T-helper 2 cell treated with Interferon-gamma antibody and Interleukin-4, amounts not matched to agents 5 μg/mL and 100 μg/mL, for 36 hours (primary cell): ENCODE results near the gene HERPUD2.

Experiments used
- DNase-seq: peaks from one replicate; pipeline ENCODE4 v3.0.0; 2021; ENCODE audit warnings: low spot score
- H3K27ac Mint-ChIP-seq: one replicate; pipeline ENCODE4 v1.8.0; 2021; ENCODE audit warnings: mild to moderate bottlenecking, mixed read lengths
- H3K27me3 Mint-ChIP-seq: one replicate; pipeline ENCODE4 v1.8.0; 2021; ENCODE audit warnings: low read depth, mixed read lengths
- H3K36me3 Mint-ChIP-seq: one replicate; pipeline ENCODE4 v1.8.0; 2021; ENCODE audit warnings: low read depth, mixed read lengths
- H3K4me1 Mint-ChIP-seq: one replicate; pipeline ENCODE4 v1.8.0; 2021; ENCODE audit warnings: low read depth, mixed read lengths
- H3K4me3 Mint-ChIP-seq: one replicate; pipeline ENCODE4 v1.8.0; 2022; ENCODE audit warnings: mild to moderate bottlenecking, moderate library complexity, mixed read lengths
- H3K9me3 Mint-ChIP-seq: one replicate; pipeline ENCODE4 v1.8.0; 2021; ENCODE audit warnings: mixed read lengths

Gene HERPUD2

GRCh38 chr7:35647171-35647574, 47.8 kb downstream of the HERPUD2 start:
- H3K4me1 Mint-ChIP-seq: peaks cover 18% of the 10 kb centered on the region
- H3K36me3 Mint-ChIP-seq: peaks cover 21% of the 10 kb centered on the region
- no peaks in the 10 kb centered on the region for H3K27me3 Mint-ChIP-seq
- no peak overlapping the region for H3K4me3 Mint-ChIP-seq
- no peak overlapping the region for H3K27ac Mint-ChIP-seq
- H3K9me3 Mint-ChIP-seq: peaks cover 1% of the 10 kb centered on the region
- no peak for DNase-seq

GRCh38 chr7:35646289-35647023, 48.5 kb downstream of the HERPUD2 start:
- Mint-ChIP-seq H3K9me3 (no peaks in the 10 kb centered on the region), H3K36me3 (peaks cover 16% of the 10 kb centered on the region), H3K27ac (no peak overlapping the region), H3K27me3 (no peaks in the 10 kb centered on the region), H3K4me1 (peaks cover 16% of the 10 kb centered on the region), H3K4me3 (no peak overlapping the region)
- DNase-seq: no peak

- no peaks in the 10 kb centered on the region for H3K9me3 Mint-ChIP-seq
- peaks cover 13% of the 10 kb centered on the region for H3K4me1 Mint-ChIP-seq
- H3K4me3 Mint-ChIP-seq: no peak overlapping the region
- no peak for DNase-seq
- H3K27ac Mint-ChIP-seq: no peak overlapping the region
- H3K36me3 Mint-ChIP-seq: peaks cover 14% of the 10 kb centered on the region
- H3K27me3 Mint-ChIP-seq: no peaks in the 10 kb centered on the region
These were observed 49.2 kb downstream of the HERPUD2 start for GRCh38 chr7:35645691-35646090.

DNA sequence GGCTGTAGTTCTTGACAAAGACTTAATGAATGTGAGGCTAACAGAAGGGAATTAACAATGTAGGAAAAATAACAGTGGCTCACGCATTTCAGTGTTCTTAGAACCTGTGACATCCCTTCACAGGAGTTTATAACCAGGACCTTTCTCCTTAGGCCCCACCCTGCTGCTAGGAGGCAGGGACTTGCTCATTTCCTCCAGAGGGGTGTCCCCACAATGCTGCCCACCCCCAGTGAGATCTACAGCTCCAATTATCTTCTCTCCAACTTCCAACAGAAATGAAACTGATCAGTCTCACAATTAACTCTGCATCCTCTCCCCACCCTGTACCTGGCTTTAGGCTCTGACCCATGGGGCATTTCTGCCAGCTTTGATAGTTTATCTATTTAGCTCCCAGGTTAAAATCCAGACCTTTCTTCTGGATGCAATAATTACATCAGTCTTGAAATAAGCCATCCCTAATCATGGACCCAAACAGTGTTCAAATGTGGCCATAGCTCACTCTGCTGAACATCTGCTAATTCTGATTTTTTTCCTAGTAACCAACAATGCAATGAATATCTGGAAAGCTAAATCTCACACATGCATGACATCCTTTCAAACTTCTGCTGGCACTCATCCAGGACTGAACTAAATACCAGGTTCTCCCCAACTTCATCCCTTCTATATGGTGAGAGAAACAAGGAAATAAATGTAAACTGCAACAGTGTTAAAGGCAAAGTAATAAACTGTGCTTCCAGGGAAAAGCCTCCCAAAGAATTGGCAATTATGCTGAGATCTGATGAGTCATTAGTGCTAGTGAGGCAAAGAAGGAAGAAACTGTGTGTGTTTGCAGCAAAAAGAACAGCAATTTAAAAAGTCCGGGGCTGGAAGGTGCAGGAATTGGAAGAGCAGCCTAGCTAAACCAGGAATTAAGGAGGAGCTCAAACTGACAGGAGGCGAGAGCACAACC, 64.6 kb downstream of the HERPUD2 start:
- no peak overlapping the region for H3K4me3 Mint-ChIP-seq
- H3K4me1 Mint-ChIP-seq: no peaks in the 10 kb centered on the region
- no peaks in the 10 kb centered on the region for H3K27me3 Mint-ChIP-seq
- no peak overlapping the region for H3K27ac Mint-ChIP-seq
- H3K9me3 Mint-ChIP-seq: no peaks in the 10 kb centered on the region
- DNase-seq: no peak
- peaks cover 21% of the 10 kb centered on the region for H3K36me3 Mint-ChIP-seq

- no peak for DNase-seq
- no peaks in the 10 kb centered on the region for H3K36me3 Mint-ChIP-seq
- no peaks in the 10 kb centered on the region for H3K9me3 Mint-ChIP-seq
- H3K27ac Mint-ChIP-seq: no peak overlapping the region
- H3K27me3 Mint-ChIP-seq: peaks cover 2% of the 10 kb centered on the region
- no peaks in the 10 kb centered on the region for H3K4me1 Mint-ChIP-seq
- H3K4me3 Mint-ChIP-seq: no peak overlapping the region
These were observed 70.4 kb downstream of the HERPUD2 start for GRCh38 chr7:35624299-35625186.

- Mint-ChIP-seq H3K4me3 (no peak overlapping the region), H3K4me1 (no peaks in the 10 kb centered on the region), H3K9me3 (no peaks in the 10 kb centered on the region), H3K27ac (no peak overlapping the region), H3K36me3 (no peaks in the 10 kb centered on the region), H3K27me3 (peaks cover 2% of the 10 kb centered on the region)
- DNase-seq: no peak
These were observed 71.6 kb downstream of the HERPUD2 start for GRCh38 chr7:35623381-35623780.

- Mint-ChIP-seq H3K27ac (no peak overlapping the region), H3K36me3 (no peaks in the 10 kb centered on the region), H3K9me3 (no peaks in the 10 kb centered on the region), H3K27me3 (peaks cover 5% of the 10 kb centered on the region), H3K4me1 (no peaks in the 10 kb centered on the region), H3K4me3 (no peak overlapping the region)
- DNase-seq: no peak
These were observed 75.1 kb downstream of the HERPUD2 start for GRCh38 chr7:35619863-35620262.

- no peak for DNase-seq
- Mint-ChIP-seq H3K4me3 (no peak overlapping the region), H3K36me3 (no peaks in the 10 kb centered on the region)
These were observed 77.9 kb downstream of the HERPUD2 start for GRCh38 chr7:35617041-35617440.

DNA sequence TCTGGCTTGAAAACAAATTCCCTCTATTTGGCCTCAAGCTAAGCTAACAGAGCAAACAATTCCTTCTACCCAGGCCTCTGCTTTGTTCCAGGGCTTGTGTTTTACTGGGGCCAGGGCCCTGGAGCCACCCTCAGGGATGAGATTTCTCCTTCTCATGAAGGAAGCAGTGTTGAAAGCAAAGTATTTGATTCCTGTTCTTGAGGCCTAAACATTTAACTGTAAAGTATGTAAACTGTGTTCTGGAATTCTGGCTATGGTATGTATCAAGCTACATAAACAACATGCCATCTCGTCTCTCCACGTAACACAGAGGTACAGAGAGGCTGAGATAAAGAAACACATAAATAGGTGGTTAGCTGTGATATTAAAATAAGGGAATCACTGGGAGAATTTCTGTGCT, 81.8 kb downstream of the HERPUD2 start:
- H3K27me3 Mint-ChIP-seq: peaks cover 3% of the 10 kb centered on the region
- no peaks in the 10 kb centered on the region for H3K4me1 Mint-ChIP-seq
- H3K27ac Mint-ChIP-seq: no peak overlapping the region
- no peaks in the 10 kb centered on the region for H3K36me3 Mint-ChIP-seq
- H3K4me3 Mint-ChIP-seq: no peak overlapping the region
- no peaks in the 10 kb centered on the region for H3K9me3 Mint-ChIP-seq
- no peak for DNase-seq

More at GRCh38 chr7:35617041-35617440, 77.9 kb downstream of the HERPUD2 start:
- peaks cover 5% of the 10 kb centered on the region for H3K27me3 Mint-ChIP-seq
- no peaks in the 10 kb centered on the region for H3K4me1 Mint-ChIP-seq
- no peak overlapping the region for H3K27ac Mint-ChIP-seq
- H3K9me3 Mint-ChIP-seq: no peaks in the 10 kb centered on the region

DNA sequence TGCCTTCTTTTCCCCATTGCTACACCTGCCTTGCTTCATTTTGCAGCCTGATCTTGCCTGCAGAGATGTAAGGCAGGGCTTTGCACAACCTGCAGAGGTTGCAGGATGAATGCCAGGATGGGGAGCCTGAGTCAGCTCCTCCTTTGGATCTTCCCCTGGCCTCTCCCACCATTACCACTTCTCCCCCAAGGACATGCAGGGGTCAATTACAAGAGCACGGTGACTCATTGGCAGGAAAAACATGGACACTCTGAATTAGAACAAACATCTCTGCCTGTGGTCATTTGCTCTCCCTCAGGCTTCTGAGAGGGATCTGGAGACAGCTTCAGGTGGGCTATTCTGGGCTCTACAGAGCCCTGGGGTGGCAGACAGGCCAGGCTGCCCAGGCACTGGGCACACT, 89.2 kb downstream of the HERPUD2 start:
- Mint-ChIP-seq H3K27me3 (peaks cover 2% of the 10 kb centered on the region), H3K27ac (no peak overlapping the region), H3K4me3 (no peak overlapping the region), H3K4me1 (no peaks in the 10 kb centered on the region), H3K9me3 (no peaks in the 10 kb centered on the region), H3K36me3 (no peaks in the 10 kb centered on the region)
- no peak for DNase-seq

- Mint-ChIP-seq H3K36me3 (no peaks in the 10 kb centered on the region), H3K4me1 (no peaks in the 10 kb centered on the region), H3K4me3 (no peak overlapping the region), H3K27ac (no peak overlapping the region), H3K9me3 (no peaks in the 10 kb centered on the region), H3K27me3 (peaks cover 2% of the 10 kb centered on the region)
- DNase-seq: no peak
These were observed 90.3 kb downstream of the HERPUD2 start for GRCh38 chr7:35604595-35604994.

- no peaks in the 10 kb centered on the region for H3K9me3 Mint-ChIP-seq
These were observed 95.3 kb downstream of the HERPUD2 start for GRCh38 chr7:35599645-35600044.

DNA sequence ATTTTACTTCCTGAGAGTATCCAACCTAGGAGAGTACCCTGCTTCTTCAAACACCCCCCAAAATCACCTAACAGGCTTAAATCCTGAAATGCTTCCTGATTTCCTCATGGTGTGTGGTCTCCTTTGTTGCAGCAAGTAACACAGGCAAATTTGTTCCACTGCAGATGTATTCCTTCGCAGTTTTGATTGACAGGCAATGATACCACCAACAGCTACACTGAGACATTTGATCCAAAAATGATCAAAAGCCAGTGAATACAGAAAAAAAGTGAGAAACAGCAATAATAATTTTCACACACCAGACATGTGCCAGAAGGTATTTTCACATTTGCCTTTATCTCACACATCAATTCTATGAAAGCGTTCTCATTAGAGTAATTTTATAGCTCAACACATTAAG, 95.9 kb downstream of the HERPUD2 start:
- Mint-ChIP-seq H3K9me3 (no peaks in the 10 kb centered on the region), H3K4me1 (no peaks in the 10 kb centered on the region), H3K27me3 (peaks cover 6% of the 10 kb centered on the region), H3K36me3 (no peaks in the 10 kb centered on the region), H3K27ac (no peak overlapping the region), H3K4me3 (no peak overlapping the region)
- no peak for DNase-seq

More at GRCh38 chr7:35599645-35600044, 95.3 kb downstream of the HERPUD2 start:
- Mint-ChIP-seq H3K27ac (no peak overlapping the region), H3K27me3 (peaks cover 6% of the 10 kb centered on the region), H3K4me1 (no peaks in the 10 kb centered on the region), H3K4me3 (no peak overlapping the region), H3K36me3 (no peaks in the 10 kb centered on the region)
- no peak for DNase-seq
